A673 (cell line): ENCODE results near the gene SLC39A5. TPM values are rescaled to one million over a fixed set of nuclear protein-coding genes. Genes with fewer than 3 reads are reported as not detected.

Experiments used
- BruUV-seq: library from RNA; stranded (reverse); fragments of 400-500 nt; replicated peaks from 2 replicates; lab custom pipeline; 2021; lab: Mats Ljungman, UMichigan
- CTCF ChIA-PET: fragments of 300-600 bp; sonication (Branson Sonifier 250); formaldehyde crosslinking; loops from one replicate; lab custom pipeline; 2022; ENCODE audit warnings: antibody characterized with exemption; lab: Charles Lee
- POLR2A ChIA-PET: fragments of 300-600 bp; sonication (Branson Sonifier 250); formaldehyde crosslinking; loops from one replicate; lab custom pipeline; 2022; ENCODE audit warnings: antibody characterized with exemption; ENCODE audit not compliant: low non-redundant PET; lab: Charles Lee
- DNase-seq: peaks from one replicate; pipeline ENCODE4 v3.0.0-alpha.2; 2015; ENCODE audit warnings: low spot score
- H3K27ac ChIP-seq: fragments of 200-600 bp; sonication (generic); 2 replicates; pipeline ENCODE4 v1.5.1; 2016; ENCODE audit warnings: mixed run types, low read depth, mild to moderate bottlenecking, mixed read lengths, antibody characterized with exemption, low read length; ENCODE audit not compliant: poor library complexity, severe bottlenecking
- H3K27me3 ChIP-seq: fragments of 200-600 bp; sonication (generic); replicated peaks from 2 replicates; pipeline ENCODE4 v1.6.1; 2017; ENCODE audit warnings: mixed run types, low read depth, mild to moderate bottlenecking, mixed read lengths, antibody characterized with exemption, low read length; ENCODE audit not compliant: insufficient read depth, poor library complexity
- H3K36me3 ChIP-seq: fragments of 200-600 bp; sonication (generic); 2 replicates; pipeline ENCODE4 v1.6.1; 2016; ENCODE audit warnings: mixed run types, mild to moderate bottlenecking, mixed read lengths, antibody characterized with exemption, low read length; ENCODE audit not compliant: insufficient read depth, poor library complexity, severe bottlenecking
- H3K4me1 ChIP-seq: fragments of 200-600 bp; sonication (generic); 2 replicates; pipeline ENCODE4 v1.6.1; 2017; ENCODE audit warnings: mixed run types, mild to moderate bottlenecking, mixed read lengths, antibody characterized with exemption, low read length; ENCODE audit not compliant: insufficient read depth, poor library complexity, severe bottlenecking
- H3K4me3 ChIP-seq: fragments of 200-600 bp; sonication (generic); 2 replicates; pipeline ENCODE4 v1.5.1; 2016; ENCODE audit warnings: low read depth, mixed run types, mild to moderate bottlenecking, mixed read lengths, low read length; ENCODE audit not compliant: poor library complexity, severe bottlenecking
- H3K9me3 ChIP-seq: fragments of 200-600 bp; sonication (generic); 2 replicates; pipeline ENCODE4 v1.6.1; 2016; ENCODE audit warnings: mixed run types, low read depth, mild to moderate bottlenecking, mixed read lengths, antibody characterized with exemption, low read length; ENCODE audit not compliant: poor library complexity, severe bottlenecking
- CTCF ChIP-seq: fragments of 300-800, 200-600 bp; sonication (generic); conservative IDR thresholded peaks from 2 replicates; pipeline ENCODE4 v1.5.1; 2017; ENCODE audit warnings: low read depth, mild to moderate bottlenecking, antibody characterized with exemption, low read length, moderate library complexity, mixed read lengths
- EZH2 ChIP-seq: fragments of 200-600 bp; sonication (generic); IDR thresholded peaks from 2 replicates; pipeline ENCODE4 v1.6.1; 2017; ENCODE audit warnings: borderline replicate concordance, low read depth, mild to moderate bottlenecking, mixed read lengths, antibody characterized with exemption, low read length; ENCODE audit not compliant: poor library complexity, severe bottlenecking
- intact Hi-C: fragments of 100-400 bp; cut with micrococcal nuclease; formaldehyde crosslinking; loops from one replicate; pipeline ENCODE4 v1.10.0; 2022; ENCODE audit not compliant: unreplicated experiment
- total RNA-seq: library from RNA; stranded (reverse); gene quantifications from 2 replicates; pipeline ENCODE4 v1.2.3, GENCODE V29; 2021

Gene SLC39A5
- total RNA-seq, 1 experiment from 2014 or later, result not detected

GRCh38 chr12:56258068-56258819, 28.4 kb downstream of the SLC39A5 start, which contains the start of gene ANKRD52:
Gene ANKRD52, minus strand, starts transcription at chr12:56258384. Its CDS starts 115 bp downstream, at chr12:56258269.
- Histone ChIP-seq H3K27me3 (no peaks in the 10 kb centered on the region), H3K4me1 (peaks cover 20% of the 10 kb centered on the region), H3K27ac (peak within 1 kb of the TSS; percentile 91), H3K4me3 (peak within 1 kb of the TSS; percentile 99), H3K9me3 (no peaks in the 10 kb centered on the region), H3K36me3 (peaks cover 39% of the 10 kb centered on the region)
- no TSS peak for BruUV-seq
- peak; percentile 54; the same call in 1 of the 2 replicates for TF ChIP-seq CTCF
- no peak for TF ChIP-seq EZH2
- ChIA-PET POLR2A (no interaction called here), CTCF (interaction anchor here (0.6 to 1.2 kb wide), 3 partner anchors 9 to 69 kb away, joined by 3 read pairs; partner anchors contain the start of genes COQ10A and SMARCC2)
- DNase-seq, result peak; percentile 89
- intact Hi-C loops, result loop anchor here (1.0 to 5.0 kb wide), 2 partner anchors 36 to 65 kb away; partner anchors contain the start of genes NABP2 and RNF41

- DNase-seq, result no peak
- TF ChIP-seq CTCF (no peak), EZH2 (no peak)
- Histone ChIP-seq H3K27ac (peak overlapping the region; percentile 91), H3K4me1 (peaks cover 20% of the 10 kb centered on the region), H3K9me3 (no peaks in the 10 kb centered on the region), H3K4me3 (peak overlapping the region; percentile 99), H3K36me3 (peaks cover 33% of the 10 kb centered on the region), H3K27me3 (no peaks in the 10 kb centered on the region)
- POLR2A ChIA-PET, result no interaction called here
- no TSS peak for BruUV-seq
- CTCF ChIA-PET, result interaction anchor here (1.2 kb wide), 1 partner anchor 70 kb away, joined by 3 read pairs; the partner anchor contains the start of gene SMARCC2
- intact Hi-C loops, result loop anchor here (1.0 to 5.0 kb wide), 2 partner anchors 37 to 66 kb away; partner anchors contain the start of genes NABP2 and RNF41
Measured at GRCh38 chr12:56258820-56259183, 29.0 kb downstream of the SLC39A5 start.

GRCh38 chr12:56260380-56260779, 30.5 kb downstream of the SLC39A5 start:
- peaks cover 20% of the 10 kb centered on the region for H3K4me1 ChIP-seq
- no peaks in the 10 kb centered on the region for H3K9me3 ChIP-seq
- CTCF ChIA-PET, result no interaction called here
- no TSS peak for BruUV-seq
- H3K27me3 ChIP-seq, result no peaks in the 10 kb centered on the region
- POLR2A ChIA-PET, result no interaction called here
- H3K4me3 ChIP-seq, result no peak overlapping the region
- no peak for TF ChIP-seq CTCF
- no peak for TF ChIP-seq EZH2
- intact Hi-C loops, result no loop called here
- peaks cover 17% of the 10 kb centered on the region for H3K36me3 ChIP-seq
- H3K27ac ChIP-seq, result no peak overlapping the region
- DNase-seq, result no peak
